ENCODE measurements around the gene RILPL1. TPM values are rescaled to one million over a fixed set of nuclear protein-coding genes. Genes with fewer than 3 reads are reported as not detected.

The RILPL1 gene
- total and polyA plus RNA-seq, 10 of the 15 experiments (the other 5 are each of a cell fraction or from before 2014, with no cell fraction given), result 0.05 to 0.61 (median 0.25) TPM

DNA sequence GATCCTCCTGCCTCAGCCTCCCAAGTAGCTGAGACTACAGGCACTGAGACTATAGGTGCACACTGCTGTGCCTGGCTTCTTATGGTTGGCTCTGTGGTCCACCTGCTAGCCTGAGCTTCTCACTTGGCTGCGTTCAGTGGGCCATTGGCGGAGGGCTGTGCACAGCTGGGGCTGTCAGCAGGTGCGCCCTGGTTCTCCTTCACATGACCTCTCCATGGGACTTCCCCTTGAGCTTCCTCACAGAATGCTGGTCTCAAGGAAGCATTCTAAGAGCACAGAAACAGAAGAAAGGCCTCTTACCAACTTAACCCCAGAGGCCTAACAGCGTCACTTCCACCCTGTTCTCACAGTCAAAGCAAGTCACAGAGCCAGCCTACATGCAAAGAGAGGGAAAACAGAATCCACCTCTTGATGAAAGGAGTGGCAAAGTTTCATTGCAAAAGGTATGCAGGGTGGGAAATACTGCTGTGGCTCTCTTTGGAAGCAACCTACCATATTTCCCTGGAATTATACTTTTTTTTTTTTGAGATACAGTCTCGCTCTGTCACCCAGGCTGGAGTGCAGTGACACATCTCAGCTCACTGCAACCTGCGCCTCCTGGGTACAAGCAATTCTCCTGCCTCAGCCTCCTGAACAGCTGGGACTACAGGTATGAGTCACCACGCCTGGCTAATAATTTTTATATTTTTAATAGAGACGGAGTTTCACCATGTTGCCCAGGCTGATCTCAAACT lies 106.3 kb downstream of the RILPL1 start (continued):
- TF ChIP-seq, protein P1, sequence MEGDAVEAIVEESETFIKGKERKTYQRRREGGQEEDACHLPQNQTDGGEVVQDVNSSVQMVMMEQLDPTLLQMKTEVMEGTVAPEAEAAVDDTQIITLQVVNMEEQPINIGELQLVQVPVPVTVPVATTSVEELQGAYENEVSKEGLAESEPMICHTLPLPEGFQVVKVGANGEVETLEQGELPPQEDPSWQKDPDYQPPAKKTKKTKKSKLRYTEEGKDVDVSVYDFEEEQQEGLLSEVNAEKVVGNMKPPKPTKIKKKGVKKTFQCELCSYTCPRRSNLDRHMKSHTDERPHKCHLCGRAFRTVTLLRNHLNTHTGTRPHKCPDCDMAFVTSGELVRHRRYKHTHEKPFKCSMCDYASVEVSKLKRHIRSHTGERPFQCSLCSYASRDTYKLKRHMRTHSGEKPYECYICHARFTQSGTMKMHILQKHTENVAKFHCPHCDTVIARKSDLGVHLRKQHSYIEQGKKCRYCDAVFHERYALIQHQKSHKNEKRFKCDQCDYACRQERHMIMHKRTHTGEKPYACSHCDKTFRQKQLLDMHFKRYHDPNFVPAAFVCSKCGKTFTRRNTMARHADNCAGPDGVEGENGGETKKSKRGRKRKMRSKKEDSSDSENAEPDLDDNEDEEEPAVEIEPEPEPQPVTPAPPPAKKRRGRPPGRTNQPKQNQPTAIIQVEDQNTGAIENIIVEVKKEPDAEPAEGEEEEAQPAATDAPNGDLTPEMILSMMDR (IDR thresholded peaks at IDR 0.05 in 2 of 3, conservative IDR thresholded peaks at IDR 0.05 in 1 of 3; ENCODE audit: control insufficient read depth in 2 of 3, extremely low read depth in 1 of 3, insufficient read depth in 1 of 3, low read depth in 3 of 3, low read length in 3 of 3), result no peak
- TF ChIP-seq ETV6 (conservative IDR thresholded peaks at IDR 0.05 in 1 of 2, IDR thresholded peaks at IDR 0.05 in 1 of 2; ENCODE audit: borderline replicate concordance in 1 of 2, low read depth in 1 of 2) (peak in 1 of 2 experiments; percentile 53; a peak in 1 of 4 replicates), ZNF687 (IDR thresholded peaks at IDR 0.05) (peak; percentile 96), ZNF217 (IDR thresholded peaks at IDR 0.05) (no peak), ZNF24 (IDR thresholded peaks at IDR 0.05) (no peak), CREM (IDR thresholded peaks at IDR 0.05; ENCODE audit: low read depth) (peak; percentile 49; the same call in 1 of the 2 replicates), GATAD2B (conservative IDR thresholded peaks at IDR 0.05; ENCODE audit: low read depth) (peak; percentile 52), MXI1 (IDR thresholded peaks at IDR 0.05; ENCODE audit: low read depth, low read length) (peak; percentile 61; the same call in 1 of the 2 replicates), RELA (IDR thresholded peaks at IDR 0.05; ENCODE audit: borderline replicate concordance, partially characterized antibody) (peak; percentile 69), KLF5 (IDR thresholded peaks at IDR 0.05; ENCODE audit: partially characterized antibody) (no peak), POU2F2 (IDR thresholded peaks at IDR 0.05; ENCODE audit: borderline replicate concordance, low read depth, low read length) (peak; percentile 61; the same call in 1 of the 3 replicates), PAX8 (IDR thresholded peaks at IDR 0.05) (no peak), ZNF207 (IDR thresholded peaks at IDR 0.05; ENCODE audit: borderline replicate concordance) (no peak), MYC (IDR thresholded peaks at IDR 0.05; ENCODE audit: insufficient read depth, insufficient read length, insufficient replicate concordance, low read length, severe bottlenecking) (no peak), MEF2A (IDR thresholded peaks at IDR 0.05; ENCODE audit: insufficient read depth, low read depth, low read length) (peak; percentile 76; the same call in 1 of the 2 replicates), ZBTB11 (CRISPR knock-in tag; IDR thresholded peaks at IDR 0.05) (no peak), JUNB (IDR thresholded peaks at IDR 0.05) (peak; percentile 88)
- TF ChIP-seq, protein P2, sequence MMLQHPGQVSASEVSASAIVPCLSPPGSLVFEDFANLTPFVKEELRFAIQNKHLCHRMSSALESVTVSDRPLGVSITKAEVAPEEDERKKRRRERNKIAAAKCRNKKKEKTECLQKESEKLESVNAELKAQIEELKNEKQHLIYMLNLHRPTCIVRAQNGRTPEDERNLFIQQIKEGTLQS (IDR thresholded peaks at IDR 0.05; ENCODE audit: borderline replicate concordance, extremely low read depth, low read depth, low read length), result peak; percentile 46; the same call in 1 of the 2 replicates

Measured in GM12878 (cell line).